Measurements from ENCODE around the gene EIF5B. TPM values are rescaled to one million over a fixed set of nuclear protein-coding genes. Genes with fewer than 3 reads are reported as not detected.

Gene EIF5B
- total RNA-seq, 5 donors from 2014 or later (not counting 1 experiment from before 2014, with no cell fraction given): 32.0 to 44.8 (median 34.2) TPM

DNA sequence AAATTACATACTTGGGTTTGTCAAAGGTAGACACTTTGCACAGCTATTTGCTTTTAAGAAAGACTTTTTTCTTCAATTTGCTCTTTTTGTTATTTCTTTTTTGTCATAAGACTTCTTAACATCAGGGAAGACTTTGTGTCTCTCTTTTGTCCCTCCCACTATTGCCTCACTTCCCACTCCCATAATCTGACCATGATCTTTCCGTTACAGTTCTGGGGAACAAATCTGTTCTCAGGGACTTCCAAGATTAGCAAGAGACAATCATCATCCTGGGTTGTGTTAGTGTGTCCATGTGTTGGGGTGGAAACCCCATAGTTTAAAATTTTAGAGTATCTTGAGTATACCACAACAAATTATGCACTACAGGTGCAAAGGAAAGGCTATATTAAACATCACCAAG is 77.4 kb downstream of the EIF5B start:
- POLR2A ChIA-PET: no interaction called here
- ATAC-seq (replicated peaks in 1 of 4): no peak
- no peaks in the 10 kb centered on the region for H3K9me3 Mint-ChIP-seq

DNA sequence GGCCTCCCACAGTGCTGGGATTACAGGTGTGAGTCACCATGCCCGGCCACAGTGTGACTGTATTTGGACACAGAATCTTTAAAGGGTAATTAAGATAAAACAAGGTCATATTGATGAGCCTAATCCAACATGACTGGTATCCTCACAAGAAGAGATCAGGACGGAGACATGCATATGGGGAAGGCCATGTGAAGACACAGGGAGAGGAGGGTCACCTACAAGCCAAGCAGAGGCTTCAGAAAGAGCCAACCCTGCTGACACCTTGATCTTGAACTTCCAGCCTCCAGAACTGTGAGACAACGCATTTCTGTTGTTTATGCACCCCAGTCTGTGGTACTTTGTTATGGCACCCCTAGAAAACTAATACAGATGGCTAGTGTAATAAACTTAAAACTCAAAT is 80.2 kb downstream of the EIF5B start:
- DNase-seq (no peak), ATAC-seq (replicated peaks in 1 of 4) (no peak)
- Mint-ChIP-seq H3K9me3 (no peaks in the 10 kb centered on the region), H3K36me3 (peaks cover 63% of the 10 kb centered on the region), H3K27ac (peak overlapping the region; percentile 28 to 36), H3K27me3 (no peaks in the 10 kb centered on the region), H3K4me3 (no peak overlapping the region), H3K4me1 (no peaks in the 10 kb centered on the region)
- Histone ChIP-seq H3K27me3 (replicated peaks in 1 of 2; ENCODE audit: control insufficient read depth in 2 of 2, extremely low read depth in 1 of 2, insufficient read depth in 2 of 2, low read length in 1 of 2) (no peaks in the 10 kb centered on the region), H3K9me3 (no peaks in the 10 kb centered on the region), H3K36me3 (ENCODE audit: control insufficient read depth in 2 of 2, extremely low read depth in 1 of 2, insufficient read depth in 1 of 2, low read length in 1 of 2) (peaks cover 12 to 81% of the 10 kb centered on the region in 2 donors), H3K27ac (ENCODE audit: low read length) (no peak overlapping the region), H3K4me3 (ENCODE audit: control insufficient read depth in 1 of 2, extremely low read depth in 1 of 2, low read length in 1 of 2) (no peak overlapping the region), H3K4me1 (ENCODE audit: control insufficient read depth in 1 of 2, extremely low read depth in 1 of 2, insufficient read depth in 2 of 2, low read length in 2 of 2) (no peaks in the 10 kb centered on the region)
- POLR2A ChIA-PET: interaction anchor here (0.6 to 0.7 kb wide), 3 partner anchors 9 to 68 kb away, joined by 4 to 8 read pairs (median 5); no protein-coding TSS in a partner anchor
- WGBS (ENCODE audit: insufficient coverage): no CpG with 5 or more reads among the region's 3 CpGs
- CTCF ChIA-PET: interaction anchor here in 1 of 2 donors (0.7 kb wide), 1 partner anchor 50 kb away, joined by 3 read pairs; no protein-coding TSS in a partner anchor

More for the DNA sequence above, 77.4 kb downstream of the EIF5B start:
- Histone ChIP-seq H3K27me3 (replicated peaks in 1 of 2; ENCODE audit: control insufficient read depth in 2 of 2, extremely low read depth in 1 of 2, insufficient read depth in 2 of 2, low read length in 1 of 2) (no peaks in the 10 kb centered on the region), H3K9me3 (no peaks in the 10 kb centered on the region), H3K27ac (ENCODE audit: low read length) (no peak overlapping the region), H3K4me3 (ENCODE audit: control insufficient read depth in 1 of 2, extremely low read depth in 1 of 2, low read length in 1 of 2) (no peak overlapping the region), H3K4me1 (ENCODE audit: control insufficient read depth in 1 of 2, extremely low read depth in 1 of 2, insufficient read depth in 2 of 2, low read length in 2 of 2) (no peaks in the 10 kb centered on the region), H3K36me3 (ENCODE audit: control insufficient read depth in 2 of 2, extremely low read depth in 1 of 2, insufficient read depth in 1 of 2, low read length in 1 of 2) (peaks cover 23 to 72% of the 10 kb centered on the region in 2 donors)
- CTCF ChIA-PET: no interaction called here
- DNase-seq: no peak
- Mint-ChIP-seq H3K27ac (no peak overlapping the region), H3K27me3 (no peaks in the 10 kb centered on the region), H3K4me3 (no peak overlapping the region), H3K36me3 (peaks cover 52% of the 10 kb centered on the region), H3K4me1 (no peaks in the 10 kb centered on the region)
- no CpG with 5 or more reads among the region's 1 CpG for WGBS (ENCODE audit: insufficient coverage)

DNA sequence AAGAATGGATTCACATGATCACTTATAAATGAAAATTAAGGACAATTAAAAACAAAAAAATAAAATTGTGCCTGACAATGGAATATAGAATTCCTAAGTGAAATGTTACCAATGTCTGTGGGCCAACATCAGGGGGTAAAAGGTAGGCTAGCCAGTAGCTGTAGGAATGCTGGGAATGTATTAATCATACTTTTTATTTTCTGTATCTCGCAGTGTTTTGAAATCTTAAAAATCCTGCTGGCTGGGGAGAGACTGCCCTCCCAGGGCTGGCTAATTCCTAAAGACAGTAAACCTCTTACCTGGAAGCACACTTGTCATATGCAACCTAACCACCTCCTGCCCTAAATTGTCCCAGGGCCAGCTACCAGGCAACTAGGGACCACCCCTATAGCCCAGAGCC is 82.8 kb downstream of the EIF5B start:
- H3K4me1 ChIP-seq (ENCODE audit: control insufficient read depth in 1 of 2, extremely low read depth in 1 of 2, insufficient read depth in 2 of 2, low read length in 2 of 2): no peaks in the 10 kb centered on the region
- H3K36me3 ChIP-seq (ENCODE audit: control insufficient read depth in 2 of 2, extremely low read depth in 1 of 2, insufficient read depth in 1 of 2, low read length in 1 of 2): peaks cover 9 to 78% of the 10 kb centered on the region in 2 donors
- no peak overlapping the region for H3K4me3 ChIP-seq (ENCODE audit: control insufficient read depth in 1 of 2, extremely low read depth in 1 of 2, low read length in 1 of 2)
- H3K27me3 ChIP-seq (replicated peaks in 1 of 2; ENCODE audit: control insufficient read depth in 2 of 2, extremely low read depth in 1 of 2, insufficient read depth in 2 of 2, low read length in 1 of 2): no peaks in the 10 kb centered on the region
- no peaks in the 10 kb centered on the region for H3K9me3 Mint-ChIP-seq
- H3K27me3 Mint-ChIP-seq: no peaks in the 10 kb centered on the region
- no peak overlapping the region for H3K27ac Mint-ChIP-seq
- H3K9me3 ChIP-seq: no peaks in the 10 kb centered on the region
- WGBS (ENCODE audit: insufficient coverage): no CpG with 5 or more reads among the region's 1 CpG
- H3K27ac ChIP-seq (ENCODE audit: low read length): no peak overlapping the region
- no peak for ATAC-seq (replicated peaks in 1 of 4)
- no peak overlapping the region for H3K4me3 Mint-ChIP-seq
- ChIA-PET CTCF (no interaction called here), POLR2A (interaction anchor here in 1 of 2 donors (0.7 kb wide), 1 partner anchor 16 kb away, joined by 3 read pairs; no protein-coding TSS in a partner anchor)
- DNase-seq: no peak
- no peaks in the 10 kb centered on the region for H3K4me1 Mint-ChIP-seq
- peaks cover 65% of the 10 kb centered on the region for H3K36me3 Mint-ChIP-seq

DNA sequence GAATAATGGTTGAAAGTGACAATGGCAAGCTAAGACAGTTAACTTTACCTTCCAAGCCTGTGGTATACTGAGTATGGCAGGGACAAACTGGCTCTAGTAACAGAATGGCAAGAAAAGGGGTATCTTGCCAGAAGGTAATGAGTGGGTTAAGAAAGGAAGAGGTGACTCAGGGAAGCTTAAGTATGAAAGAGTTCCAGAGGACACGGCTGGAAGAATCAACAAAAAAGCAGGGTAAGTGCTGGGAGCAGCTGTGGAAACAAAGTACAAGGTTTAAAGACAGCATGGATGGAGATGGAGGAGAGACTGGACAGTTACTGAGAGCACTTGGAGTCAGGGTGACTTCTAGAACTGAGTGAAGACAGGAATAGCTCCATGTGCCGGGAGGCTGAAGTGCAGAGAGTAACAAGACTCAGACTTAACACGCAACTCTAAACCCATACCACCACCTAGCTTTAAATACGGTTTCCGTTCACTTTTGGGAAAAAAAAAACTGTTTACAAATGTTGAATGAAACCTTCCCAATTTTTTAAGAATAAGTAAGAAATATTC is 83.6 kb downstream of the EIF5B start:
- peaks cover 9 to 72% of the 10 kb centered on the region in 2 donors for H3K36me3 ChIP-seq (ENCODE audit: control insufficient read depth in 2 of 2, extremely low read depth in 1 of 2, insufficient read depth in 1 of 2, low read length in 1 of 2)
- no peak for ATAC-seq (replicated peaks in 1 of 4)
- H3K27me3 ChIP-seq (replicated peaks in 1 of 2; ENCODE audit: control insufficient read depth in 2 of 2, extremely low read depth in 1 of 2, insufficient read depth in 2 of 2, low read length in 1 of 2): no peaks in the 10 kb centered on the region
- WGBS (ENCODE audit: insufficient coverage): 82% methylated on average over 1 of the region's 5 CpGs
- no peak overlapping the region for H3K27ac ChIP-seq (ENCODE audit: low read length)
- peak overlapping the region; percentile 12 to 72 for H3K27ac Mint-ChIP-seq
- H3K9me3 ChIP-seq: no peaks in the 10 kb centered on the region
- H3K9me3 Mint-ChIP-seq: no peaks in the 10 kb centered on the region
- no peak overlapping the region for H3K4me3 ChIP-seq (ENCODE audit: control insufficient read depth in 1 of 2, extremely low read depth in 1 of 2, low read length in 1 of 2)
- no peak overlapping the region for H3K4me3 Mint-ChIP-seq
- ChIA-PET CTCF (interaction anchor here in 1 of 2 donors (0.5 kb wide), 1 partner anchor 55 kb away, joined by 3 read pairs; no protein-coding TSS in a partner anchor), POLR2A (interaction anchor here in 1 of 2 donors (0.7 kb wide), 1 partner anchor 15 kb away, joined by 3 read pairs; no protein-coding TSS in a partner anchor)
- no peaks in the 10 kb centered on the region for H3K4me1 Mint-ChIP-seq
- DNase-seq: no peak
- H3K4me1 ChIP-seq (ENCODE audit: control insufficient read depth in 1 of 2, extremely low read depth in 1 of 2, insufficient read depth in 2 of 2, low read length in 2 of 2): no peaks in the 10 kb centered on the region
- peaks cover 60% of the 10 kb centered on the region for H3K36me3 Mint-ChIP-seq
- no peaks in the 10 kb centered on the region for H3K27me3 Mint-ChIP-seq

DNA sequence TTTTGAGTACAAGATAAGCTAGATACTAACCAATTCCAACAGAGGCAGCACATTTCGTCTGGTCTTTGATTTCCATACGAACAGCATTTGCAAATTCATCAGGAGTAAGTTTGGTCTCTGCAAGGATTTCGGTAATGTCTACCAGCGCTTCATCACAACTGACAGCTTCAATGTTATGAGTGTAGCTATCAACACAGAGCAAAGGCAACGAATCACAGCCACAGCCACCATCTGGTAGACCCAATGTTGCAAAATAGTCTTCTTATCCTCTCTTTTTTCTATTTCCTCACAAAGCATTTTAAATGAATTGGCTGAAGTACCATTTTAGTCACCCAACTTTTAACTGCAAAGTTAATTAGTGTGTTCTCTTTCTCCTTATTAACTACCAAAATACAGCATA is 84.3 kb downstream of the EIF5B start:
- Mint-ChIP-seq H3K9me3 (no peaks in the 10 kb centered on the region), H3K36me3 (peaks cover 58% of the 10 kb centered on the region), H3K4me1 (no peaks in the 10 kb centered on the region), H3K27me3 (no peaks in the 10 kb centered on the region), H3K4me3 (no peak overlapping the region), H3K27ac (no peak overlapping the region)
- ChIA-PET POLR2A (no interaction called here), CTCF (no interaction called here)
- Histone ChIP-seq H3K4me1 (ENCODE audit: control insufficient read depth in 1 of 2, extremely low read depth in 1 of 2, insufficient read depth in 2 of 2, low read length in 2 of 2) (no peaks in the 10 kb centered on the region), H3K36me3 (ENCODE audit: control insufficient read depth in 2 of 2, extremely low read depth in 1 of 2, insufficient read depth in 1 of 2, low read length in 1 of 2) (peaks cover 9 to 73% of the 10 kb centered on the region in 2 donors), H3K4me3 (ENCODE audit: control insufficient read depth in 1 of 2, extremely low read depth in 1 of 2, low read length in 1 of 2) (no peak overlapping the region), H3K27ac (ENCODE audit: low read length) (no peak overlapping the region), H3K9me3 (no peaks in the 10 kb centered on the region), H3K27me3 (replicated peaks in 1 of 2; ENCODE audit: control insufficient read depth in 2 of 2, extremely low read depth in 1 of 2, insufficient read depth in 2 of 2, low read length in 1 of 2) (no peaks in the 10 kb centered on the region)
- ATAC-seq (replicated peaks in 1 of 4): no peak
- no CpG with 5 or more reads among the region's 5 CpGs for WGBS (ENCODE audit: insufficient coverage)
- no peak for DNase-seq

DNA sequence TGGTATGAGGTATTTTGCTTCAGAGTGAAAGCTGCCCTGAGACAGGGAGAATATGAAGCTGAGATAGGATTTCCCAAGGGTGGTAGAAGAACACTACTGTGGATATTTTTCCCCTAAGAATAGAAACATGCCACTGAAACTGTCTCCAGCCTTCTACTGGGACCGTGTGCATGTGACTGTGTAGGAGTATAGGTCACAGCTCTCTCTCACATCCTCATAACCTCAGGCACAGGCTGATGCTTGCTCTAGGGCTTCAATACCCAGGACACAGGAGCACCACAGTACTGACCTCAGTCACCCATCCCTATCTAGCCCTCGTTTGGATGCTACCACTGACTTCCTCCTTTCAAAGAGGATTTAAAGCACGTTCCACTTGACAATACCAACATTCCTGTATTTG is 85.4 kb downstream of the EIF5B start:
- H3K4me3 Mint-ChIP-seq: no peak overlapping the region
- H3K36me3 Mint-ChIP-seq: peaks cover 57% of the 10 kb centered on the region
- no peak for ATAC-seq (replicated peaks in 1 of 4)
- POLR2A ChIA-PET: interaction anchor here in 1 of 2 donors (0.5 kb wide), 1 partner anchor 12 kb away, joined by 3 read pairs; no protein-coding TSS in a partner anchor
- Histone ChIP-seq H3K4me3 (ENCODE audit: control insufficient read depth in 1 of 2, extremely low read depth in 1 of 2, low read length in 1 of 2) (no peak overlapping the region), H3K4me1 (ENCODE audit: control insufficient read depth in 1 of 2, extremely low read depth in 1 of 2, insufficient read depth in 2 of 2, low read length in 2 of 2) (no peaks in the 10 kb centered on the region), H3K9me3 (no peaks in the 10 kb centered on the region), H3K27me3 (replicated peaks in 1 of 2; ENCODE audit: control insufficient read depth in 2 of 2, extremely low read depth in 1 of 2, insufficient read depth in 2 of 2, low read length in 1 of 2) (no peaks in the 10 kb centered on the region), H3K36me3 (ENCODE audit: control insufficient read depth in 2 of 2, extremely low read depth in 1 of 2, insufficient read depth in 1 of 2, low read length in 1 of 2) (peaks cover 3 to 72% of the 10 kb centered on the region in 2 donors), H3K27ac (ENCODE audit: low read length) (no peak overlapping the region)
- H3K27ac Mint-ChIP-seq: no peak overlapping the region
- H3K27me3 Mint-ChIP-seq: no peaks in the 10 kb centered on the region
- no peaks in the 10 kb centered on the region for H3K4me1 Mint-ChIP-seq
- WGBS (ENCODE audit: insufficient coverage): no CpG with 5 or more reads among the region's 3 CpGs
- no peak for DNase-seq
- CTCF ChIA-PET: no interaction called here
- H3K9me3 Mint-ChIP-seq: no peaks in the 10 kb centered on the region

Measured in T-cell (primary cell).